ENCODE data around the gene IQGAP3. TPM values are rescaled to one million over a fixed set of nuclear protein-coding genes. Genes with fewer than 3 reads are reported as not detected.

The IQGAP3 gene
- total RNA-seq, 4 donors from 2014 or later: 0.06 to 1.1 (median 0.50) TPM; not detected in 1

DNA sequence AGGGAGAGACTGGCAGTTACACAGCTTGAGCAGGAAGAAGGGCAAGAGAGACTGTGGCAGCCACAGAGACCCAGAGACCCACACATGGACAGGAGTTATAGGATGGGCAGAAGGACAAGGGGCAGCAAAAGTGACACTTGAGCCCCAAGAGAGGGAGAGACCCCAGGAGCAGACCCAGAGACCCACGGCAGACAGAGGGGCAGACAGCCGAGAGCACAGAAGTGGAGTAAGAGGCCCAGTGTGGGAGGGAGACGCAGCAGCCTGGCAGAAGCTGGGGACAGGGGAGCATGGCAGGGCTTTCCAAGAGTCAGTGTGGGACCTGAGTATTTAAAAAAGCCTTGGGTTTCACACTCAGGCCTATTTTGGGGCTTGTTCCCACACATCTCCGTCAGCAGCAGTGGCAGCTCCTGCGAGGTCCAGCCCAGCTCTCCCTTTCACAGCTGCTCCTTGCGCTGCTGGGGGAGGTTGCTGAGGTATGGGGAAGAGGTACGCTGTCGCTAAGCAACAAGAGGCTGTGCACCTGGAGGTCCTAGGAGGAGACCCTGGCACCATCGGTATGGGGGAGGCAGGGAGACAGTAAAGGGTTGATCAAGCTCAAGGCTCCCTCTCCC lies 62.8 kb downstream of the IQGAP3 start:
- no peak for TF ChIP-seq CTCF (IDR thresholded peaks at IDR 0.05)
- TF ChIP-seq EP300 (IDR thresholded peaks at IDR 0.05): no peak
- TF ChIP-seq POLR2A (IDR thresholded peaks at IDR 0.05; ENCODE audit: low read depth): no peak
- TF ChIP-seq POLR2AphosphoS5 (IDR thresholded peaks at IDR 0.05): no peak
- H3K27ac ChIP-seq (replicated peaks in 1 of 4): peak overlapping the region; percentile 98 to 100 (median 99)
- H3K9me3 ChIP-seq: no peaks in the 10 kb centered on the region
- H3K36me3 ChIP-seq: no peaks in the 10 kb centered on the region
- WGBS: 73% methylated on average over 9 of the region's 9 CpGs
- H3K27me3 ChIP-seq: no peaks in the 10 kb centered on the region
- intact Hi-C loops (cut with DNase I): no loop called here
- peak overlapping the region in 1 of 4 donors; percentile 48 for H3K4me3 ChIP-seq
- no peak for DNase-seq (ENCODE audit: extremely low spot score)
- H3K4me1 ChIP-seq: peaks cover 45 to 88% (median 84%) of the 10 kb centered on the region in 4 donors

GRCh38 chr1:156508955-156509234 lies 63.5 kb downstream of the IQGAP3 start:
- intact Hi-C loops (cut with DNase I): no loop called here

GRCh38 chr1:156508205-156508954 lies 64.0 kb downstream of the IQGAP3 start:
- TF ChIP-seq POLR2A (IDR thresholded peaks at IDR 0.05; ENCODE audit: low read depth) (peak; percentile 72), POLR2AphosphoS5 (IDR thresholded peaks at IDR 0.05) (peak in 1 of 2 donors; percentile 88), CTCF (IDR thresholded peaks at IDR 0.05) (peak in 1 of 3 experiments; percentile 5), EP300 (IDR thresholded peaks at IDR 0.05) (peak; percentile 85)
- DNase-seq (ENCODE audit: extremely low spot score): peak; percentile 94
- no peaks in the 10 kb centered on the region for H3K36me3 ChIP-seq
- H3K27me3 ChIP-seq: no peaks in the 10 kb centered on the region
- H3K4me3 ChIP-seq: peak overlapping the region; percentile 11 to 48 (median 35)
- intact Hi-C loops (cut with DNase I): no loop called here
- H3K27ac ChIP-seq (replicated peaks in 1 of 4): peak overlapping the region; percentile 98 to 100 (median 99)
- WGBS: 26% methylated on average over 7 of the region's 7 CpGs
- H3K9me3 ChIP-seq: no peaks in the 10 kb centered on the region
- H3K4me1 ChIP-seq: peaks cover 57 to 96% (median 92%) of the 10 kb centered on the region in 4 donors

More at GRCh38 chr1:156508955-156509234, 63.5 kb downstream of the IQGAP3 start:
- Histone ChIP-seq H3K27ac (replicated peaks in 1 of 4) (peak overlapping the region; percentile 98 to 100 (median 99)), H3K36me3 (no peaks in the 10 kb centered on the region), H3K4me1 (peaks cover 51 to 94% (median 91%) of the 10 kb centered on the region in 4 donors), H3K9me3 (no peaks in the 10 kb centered on the region), H3K4me3 (peak overlapping the region in 3 of 4 donors; percentile 32 to 48 (median 38)), H3K27me3 (no peaks in the 10 kb centered on the region)
- 60% methylated on average over 2 of the region's 2 CpGs for WGBS
- DNase-seq (ENCODE audit: extremely low spot score): no peak
- no peak for TF ChIP-seq POLR2AphosphoS5 (IDR thresholded peaks at IDR 0.05)
- TF ChIP-seq EP300 (IDR thresholded peaks at IDR 0.05): no peak
- no peak for TF ChIP-seq POLR2A (IDR thresholded peaks at IDR 0.05; ENCODE audit: low read depth)
- TF ChIP-seq CTCF (IDR thresholded peaks at IDR 0.05): no peak

GRCh38 chr1:156506450-156506849 lies 65.9 kb downstream of the IQGAP3 start:
- Histone ChIP-seq H3K36me3 (no peaks in the 10 kb centered on the region), H3K4me1 (peaks cover 68 to 96% (median 92%) of the 10 kb centered on the region in 4 donors), H3K9me3 (no peaks in the 10 kb centered on the region), H3K27me3 (no peaks in the 10 kb centered on the region), H3K4me3 (no peak overlapping the region), H3K27ac (replicated peaks in 1 of 4) (peak overlapping the region; percentile 98 to 100 (median 99))
- intact Hi-C loops (cut with DNase I): no loop called here
- 91% methylated on average over 2 of the region's 2 CpGs for WGBS
- no peak for DNase-seq (ENCODE audit: extremely low spot score)
- no peak for TF ChIP-seq CTCF (IDR thresholded peaks at IDR 0.05)

All from esophagus muscularis mucosa (tissue), 4 donors.